Nephron (organoid): Measurements from ENCODE around the gene ARPC1A.

ENCODE experiments used
- H3K27ac Mint-ChIP-seq, 3 experiments: 2 replicates each; pipeline ENCODE4 v1.8.0; 2020; ENCODE audit warnings: mixed read lengths in 3 of 3, mild to moderate bottlenecking in 2 of 3, moderate library complexity in 1 of 3
- H3K27me3 Mint-ChIP-seq: 2 replicates; pipeline ENCODE4 v1.8.0; 2021; ENCODE audit warnings: low read depth, mild to moderate bottlenecking, moderate library complexity, mixed read lengths
- H3K36me3 Mint-ChIP-seq: 2 replicates; pipeline ENCODE4 v1.8.0; 2020; ENCODE audit warnings: low read depth, mixed read lengths
- H3K4me1 Mint-ChIP-seq: 2 replicates; pipeline ENCODE4 v1.8.0; 2020; ENCODE audit warnings: mixed read lengths
- H3K4me3 Mint-ChIP-seq, 3 experiments: 2 replicates each; pipeline ENCODE4 v1.8.0; 2020; ENCODE audit warnings: mild to moderate bottlenecking in 3 of 3, mixed read lengths in 3 of 3, moderate library complexity in 2 of 3
- H3K9me3 Mint-ChIP-seq: 2 replicates; pipeline ENCODE4 v1.8.0; 2020; ENCODE audit warnings: mixed read lengths
- CTCF ChIP-seq, 3 experiments: fragments of 200-600 bp; sonication (generic); IDR thresholded peaks; one replicate each; pipeline ENCODE4 v1.5.0; 2021; ENCODE audit warnings: antibody characterized with exemption in 3 of 3; ENCODE audit not compliant: unreplicated experiment in 3 of 3

ARPC1A gene

GRCh38 chr7:99368750-99369389 lies 43.2 kb downstream of the ARPC1A start:
- H3K9me3 Mint-ChIP-seq: no peaks in the 10 kb centered on the region
- H3K4me1 Mint-ChIP-seq: peaks cover 15% of the 10 kb centered on the region
- no peak for TF ChIP-seq CTCF (IDR thresholded peaks at IDR 0.05; ENCODE audit: unreplicated experiment in 3 of 3)
- H3K27me3 Mint-ChIP-seq: peaks cover 5% of the 10 kb centered on the region
- peaks cover 27% of the 10 kb centered on the region for H3K36me3 Mint-ChIP-seq
- H3K4me3 Mint-ChIP-seq: no peak overlapping the region
- no peak overlapping the region for H3K27ac Mint-ChIP-seq

GRCh38 chr7:99369767-99370391 lies 44.2 kb downstream of the ARPC1A start:
- Mint-ChIP-seq H3K9me3 (no peaks in the 10 kb centered on the region), H3K4me1 (peaks cover 15% of the 10 kb centered on the region), H3K4me3 (peak overlapping the region in 1 of 3 experiments; percentile 31), H3K27ac (peak overlapping the region; percentile 64 to 77 (median 71)), H3K27me3 (peaks cover 5% of the 10 kb centered on the region), H3K36me3 (peaks cover 20% of the 10 kb centered on the region)
- TF ChIP-seq CTCF (IDR thresholded peaks at IDR 0.05; ENCODE audit: unreplicated experiment in 3 of 3): no peak

- Mint-ChIP-seq H3K4me1 (peaks cover 15% of the 10 kb centered on the region), H3K36me3 (peaks cover 12% of the 10 kb centered on the region), H3K27me3 (peaks cover 5% of the 10 kb centered on the region), H3K4me3 (peak overlapping the region in 2 of 3 experiments; percentile 19), H3K27ac (no peak overlapping the region), H3K9me3 (no peaks in the 10 kb centered on the region)
- no peak for TF ChIP-seq CTCF (IDR thresholded peaks at IDR 0.05; ENCODE audit: unreplicated experiment in 3 of 3)
Measured at GRCh38 chr7:99371376-99371920, 45.8 kb downstream of the ARPC1A start.

- Mint-ChIP-seq H3K4me3 (peak overlapping the region; percentile 81 to 86 (median 83)), H3K27me3 (peaks cover 5% of the 10 kb centered on the region), H3K27ac (peak overlapping the region; percentile 63 to 92 (median 82)), H3K9me3 (no peaks in the 10 kb centered on the region), H3K4me1 (peaks cover 15% of the 10 kb centered on the region), H3K36me3 (peaks cover 4% of the 10 kb centered on the region)
- TF ChIP-seq CTCF (IDR thresholded peaks at IDR 0.05; ENCODE audit: unreplicated experiment in 3 of 3): no peak
Measured at GRCh38 chr7:99372275-99373090, 46.8 kb downstream of the ARPC1A start.

- TF ChIP-seq CTCF (IDR thresholded peaks at IDR 0.05; ENCODE audit: unreplicated experiment in 3 of 3): no peak
- H3K27me3 Mint-ChIP-seq: peaks cover 5% of the 10 kb centered on the region
- peak overlapping the region; percentile 81 to 86 (median 83) for H3K4me3 Mint-ChIP-seq
- peaks cover 4% of the 10 kb centered on the region for H3K36me3 Mint-ChIP-seq
- H3K4me1 Mint-ChIP-seq: peaks cover 15% of the 10 kb centered on the region
- H3K9me3 Mint-ChIP-seq: no peaks in the 10 kb centered on the region
- H3K27ac Mint-ChIP-seq: peak overlapping the region; percentile 63 to 92 (median 82)
Measured at GRCh38 chr7:99373091-99374066, 47.7 kb downstream of the ARPC1A start.
